Thymus (tissue), 11 donors: ENCODE data around the gene LETM1. TPM values are rescaled to one million over a fixed set of nuclear protein-coding genes. Genes with fewer than 3 reads are reported as not detected.

Experiments
- DNase-seq, 9 donors: peaks; one replicate each; pipeline ENCODE4 v3.0.0-alpha.2; 2013; ENCODE audit warnings: low spot score in 9 of 9, low read depth in 6 of 9, missing footprints in 1 of 9
- H3K27ac ChIP-seq, 2 donors: one replicate each; pipeline ENCODE4 v1.5.1; 2013; ENCODE audit warnings: control low read depth in 1 of 2, low read depth in 1 of 2, low read length in 1 of 2, mild to moderate bottlenecking in 1 of 2, moderate library complexity in 1 of 2
- H3K27me3 ChIP-seq, 2 donors: one replicate each; pipeline ENCODE4 v1.5.1; 2013; ENCODE audit warnings: low read length in 1 of 2; ENCODE audit not compliant: control insufficient read depth in 2 of 2, insufficient read depth in 1 of 2
- H3K36me3 ChIP-seq, 2 donors: one replicate each; pipeline ENCODE4 v1.5.1; 2013; ENCODE audit warnings: low read length in 1 of 2, mild to moderate bottlenecking in 1 of 2, moderate library complexity in 1 of 2; ENCODE audit not compliant: control insufficient read depth in 2 of 2, insufficient read depth in 2 of 2
- H3K4me1 ChIP-seq, 2 donors: one replicate each; pipeline ENCODE4 v1.5.1; 2013; ENCODE audit warnings: low read length in 2 of 2; ENCODE audit not compliant: control insufficient read depth in 2 of 2, insufficient read depth in 2 of 2
- H3K4me3 ChIP-seq, 2 donors: one replicate each; pipeline ENCODE4 v1.5.1; 2013; ENCODE audit warnings: low read length in 2 of 2, control low read depth in 1 of 2, mild to moderate bottlenecking in 1 of 2
- H3K9me3 ChIP-seq, 2 donors: one replicate each; pipeline ENCODE4 v1.5.1; 2013; ENCODE audit warnings: low read length in 1 of 2, mild to moderate bottlenecking in 1 of 2; ENCODE audit not compliant: control insufficient read depth in 2 of 2, insufficient read depth in 1 of 2
- WGBS: extraction: QIAGEN DNeasy Blood & Tissue Kit; methylation state at CpG from one replicate; pipeline ENCODE4 v1.1.7; 2013; 5-methylcytosine and 5-hydroxymethylcytosine counted together
- polyA plus RNA-seq: library from polyadenylated mRNA; stranded (reverse); fragments of 200-250 nt; gene quantifications from one replicate; pipeline ENCODE4 v1.2.3, GENCODE V29; 2013
- total RNA-seq: library from RNA; stranded (reverse); fragments of 120-200 nt; gene quantifications from one replicate; pipeline ENCODE4 v1.2.4, GENCODE V29; 2013
- donor health status: healthy.

LETM1 gene
- total and polyA plus RNA-seq, 2 donors = 16.8 to 68.3 TPM

DNA sequence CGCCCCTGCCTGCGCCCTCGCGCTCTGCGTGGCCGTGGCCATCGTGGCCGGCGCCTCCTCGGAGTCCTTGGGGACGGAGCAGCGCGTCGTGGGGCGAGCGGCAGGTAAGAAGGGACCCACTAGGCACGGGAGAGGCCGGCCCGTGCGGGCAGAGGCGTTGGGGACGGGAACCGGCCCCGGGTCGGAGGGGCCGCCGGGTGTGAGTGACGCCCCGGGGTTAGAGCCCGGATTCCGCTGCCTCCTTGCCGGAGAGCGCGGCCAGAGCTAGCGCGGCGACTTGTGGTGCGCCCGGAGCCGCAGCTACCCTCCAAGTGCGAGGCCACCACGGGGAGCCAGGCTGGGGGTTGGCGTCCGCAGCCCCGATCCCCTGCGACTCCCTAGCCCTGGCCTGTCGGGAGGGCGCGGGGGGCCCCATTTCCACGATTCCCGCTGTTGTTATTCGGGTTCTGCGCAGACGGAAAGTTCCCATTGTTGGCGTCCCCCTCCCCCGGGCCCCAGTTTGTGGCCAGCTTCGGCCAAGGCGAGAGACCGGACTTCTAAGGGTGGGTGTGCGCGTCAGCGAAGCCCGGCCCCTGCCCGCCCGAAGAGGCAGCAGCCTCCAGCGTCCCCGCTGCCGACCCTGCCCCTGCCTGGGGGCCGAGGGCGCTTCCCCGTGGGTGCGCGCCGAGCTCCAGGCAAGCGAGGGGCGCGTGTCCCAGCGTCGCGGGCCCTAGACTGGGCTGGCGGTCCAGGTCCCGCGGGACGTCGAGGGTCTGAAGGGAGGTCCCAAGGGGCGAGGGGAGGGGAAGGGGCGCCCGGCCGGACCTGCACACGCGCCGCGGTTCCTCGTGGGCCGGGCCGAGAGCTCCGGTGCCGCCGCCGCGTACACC, 61.8 kb downstream of the LETM1 start:
- H3K9me3 ChIP-seq = peaks cover 0 to 9% of the 10 kb centered on the region in 2 donors
- H3K27me3 ChIP-seq = peaks cover 56 to 95% of the 10 kb centered on the region in 2 donors
- no peak overlapping the region for H3K27ac ChIP-seq

GRCh38 chr4:1793496-1793840, 62.5 kb downstream of the LETM1 start:
- H3K27ac ChIP-seq = no peak overlapping the region
- DNase-seq = peak in 2 of 9 donors; percentile 42 to 57

More for the DNA sequence above, 61.8 kb downstream of the LETM1 start:
- DNase-seq = no peak
- no peaks in the 10 kb centered on the region for H3K36me3 ChIP-seq
- WGBS = 2% methylated on average over 101 of the region's 101 CpGs
- H3K4me1 ChIP-seq = peaks cover 13% of the 10 kb centered on the region in 2 donors
- peak overlapping the region in 1 of 2 donors; percentile 67 for H3K4me3 ChIP-seq

DNA sequence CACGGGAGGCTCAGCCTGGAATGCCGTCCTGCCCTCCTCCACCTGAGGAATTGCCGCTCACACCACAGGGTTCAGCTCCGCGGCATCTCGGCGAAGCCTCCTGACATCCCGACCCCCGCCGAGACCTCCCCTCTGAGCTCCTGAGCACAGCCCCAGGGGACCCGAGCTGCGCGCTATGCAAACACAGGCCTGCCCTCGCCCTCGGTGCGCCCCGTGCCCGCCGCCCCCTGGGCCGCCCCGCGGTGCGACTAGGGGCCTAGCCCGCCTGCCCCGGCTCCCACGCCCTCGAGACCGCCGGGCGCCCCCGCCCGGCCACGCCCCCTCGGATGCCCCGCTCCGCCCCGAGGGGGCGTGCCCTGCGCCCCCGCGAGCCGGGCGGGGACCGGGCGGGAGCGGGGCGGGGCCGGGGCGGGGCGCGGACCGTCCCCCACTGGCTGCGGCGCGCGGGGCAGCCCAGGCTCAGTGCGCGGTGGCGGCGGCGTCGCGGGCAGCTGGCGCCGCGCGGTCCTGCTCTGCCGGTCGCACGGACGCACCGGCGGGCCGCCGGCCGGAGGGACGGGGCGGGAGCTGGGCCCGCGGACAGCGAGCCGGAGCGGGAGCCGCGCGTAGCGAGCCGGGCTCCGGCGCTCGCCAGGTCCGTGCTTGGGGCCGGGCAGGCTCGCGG, 63.0 kb downstream of the LETM1 start, which contains the start of gene FGFR3:
FGFR3 (plus strand) TSS at position 462 of the 664 bp plus-strand sequence. CDS start 642 bp downstream, outside the sequence.
- 3% methylated on average over 95 of the region's 95 CpGs for WGBS
- Histone ChIP-seq H3K27ac (no peak within 1 kb of the TSS), H3K36me3 (no peaks in the 10 kb centered on the region), H3K4me3 (peak within 1 kb of the TSS in 1 of 2 donors; percentile 67), H3K4me1 (peaks cover 13% of the 10 kb centered on the region in 2 donors), H3K27me3 (peaks cover 56 to 88% of the 10 kb centered on the region in 2 donors), H3K9me3 (peaks cover 0 to 9% of the 10 kb centered on the region in 2 donors)
- peak in 4 of 9 donors; percentile 45 to 63 (median 56) for DNase-seq

More at GRCh38 chr4:1793496-1793840, 62.5 kb downstream of the LETM1 start:
- Histone ChIP-seq H3K4me3 (peak overlapping the region in 1 of 2 donors; percentile 67), H3K9me3 (peaks cover 0 to 9% of the 10 kb centered on the region in 2 donors), H3K36me3 (no peaks in the 10 kb centered on the region), H3K27me3 (peaks cover 56 to 91% of the 10 kb centered on the region in 2 donors), H3K4me1 (peaks cover 13% of the 10 kb centered on the region in 2 donors)
- under 1% methylated on average over 44 of the region's 44 CpGs for WGBS

DNA sequence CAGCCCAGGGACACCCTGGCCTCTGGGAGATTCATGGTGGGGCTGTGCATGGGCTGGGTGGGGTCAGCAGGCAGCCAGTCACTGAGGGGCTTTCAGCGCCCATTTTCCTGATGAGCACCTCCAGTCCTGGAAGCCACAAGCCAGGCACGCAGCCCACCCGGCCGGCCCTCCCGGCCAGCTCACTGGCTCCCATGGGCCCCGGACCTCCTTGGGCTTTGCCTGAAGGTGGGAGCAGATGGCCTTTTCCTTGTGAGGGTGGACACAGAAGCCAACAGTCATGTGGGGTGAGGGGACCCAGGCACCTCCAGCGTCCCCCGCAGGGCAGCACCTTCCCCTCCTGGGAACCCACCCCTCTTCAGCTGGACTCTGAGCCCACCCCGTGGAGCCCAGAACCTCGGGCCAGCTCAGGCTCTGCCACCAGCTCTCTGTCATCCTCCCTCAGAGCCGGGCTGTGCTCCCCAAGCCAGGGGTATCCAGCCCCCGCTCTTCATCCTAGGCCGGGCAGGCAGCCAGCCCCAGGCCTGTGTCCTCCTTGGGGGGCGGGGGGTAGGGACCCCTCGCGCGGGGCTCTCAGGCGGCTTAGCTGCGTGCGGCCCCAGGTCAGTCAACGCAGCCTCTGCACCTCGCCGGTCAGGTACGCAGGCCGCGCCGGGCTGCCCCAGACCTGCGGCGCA, 63.7 kb downstream of the LETM1 start:
- WGBS = 71% methylated on average over 29 of the region's 29 CpGs
- H3K27me3 ChIP-seq = peaks cover 56 to 85% of the 10 kb centered on the region in 2 donors
- no peaks in the 10 kb centered on the region for H3K36me3 ChIP-seq
- peaks cover 13% of the 10 kb centered on the region in 2 donors for H3K4me1 ChIP-seq
- peaks cover 0 to 9% of the 10 kb centered on the region in 2 donors for H3K9me3 ChIP-seq
- peak overlapping the region in 1 of 2 donors; percentile 67 for H3K4me3 ChIP-seq
- no peak overlapping the region for H3K27ac ChIP-seq
- DNase-seq = no peak

- H3K9me3 ChIP-seq = peaks cover 0 to 9% of the 10 kb centered on the region in 2 donors
- no peaks in the 10 kb centered on the region for H3K36me3 ChIP-seq
- H3K4me3 ChIP-seq = no peak overlapping the region
- H3K27ac ChIP-seq = no peak overlapping the region
- WGBS = 94% methylated on average over 10 of the region's 10 CpGs
- no peak for DNase-seq
- peaks cover 38 to 71% of the 10 kb centered on the region in 2 donors for H3K27me3 ChIP-seq
- peaks cover 6 to 11% of the 10 kb centered on the region in 2 donors for H3K4me1 ChIP-seq
Measured at GRCh38 chr4:1790005-1790404, 66.0 kb downstream of the LETM1 start.

DNA sequence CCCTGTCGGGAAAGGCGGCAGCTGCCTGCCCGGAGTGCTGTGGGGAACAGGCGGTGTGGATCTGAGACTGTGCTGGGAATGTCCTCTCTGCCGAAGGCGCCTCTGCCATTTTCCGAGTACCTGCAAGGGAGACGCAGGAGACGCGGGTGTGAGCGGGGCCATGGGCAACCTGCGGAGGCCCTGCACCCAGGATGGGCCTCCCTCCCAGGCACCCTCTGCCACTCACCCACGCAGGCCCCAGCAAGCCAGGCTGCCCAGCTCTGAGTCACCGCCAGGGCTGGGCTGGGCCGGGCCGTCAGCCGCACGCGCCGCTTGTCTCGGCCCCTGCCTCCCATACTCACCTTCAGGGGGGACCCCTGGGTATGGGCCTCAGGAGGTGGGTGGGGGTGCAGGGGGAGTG, 66.4 kb downstream of the LETM1 start:
- Histone ChIP-seq H3K27ac (no peak overlapping the region), H3K9me3 (peaks cover 0 to 9% of the 10 kb centered on the region in 2 donors), H3K4me1 (peaks cover 5 to 7% of the 10 kb centered on the region in 2 donors), H3K27me3 (peaks cover 34 to 68% of the 10 kb centered on the region in 2 donors), H3K36me3 (no peaks in the 10 kb centered on the region), H3K4me3 (no peak overlapping the region)
- DNase-seq = no peak
- WGBS = 93% methylated on average over 21 of the region's 21 CpGs

- Histone ChIP-seq H3K36me3 (no peaks in the 10 kb centered on the region), H3K27ac (no peak overlapping the region), H3K4me1 (no peaks in the 10 kb centered on the region), H3K27me3 (peaks cover 22 to 65% of the 10 kb centered on the region in 2 donors), H3K9me3 (peaks cover 0 to 5% of the 10 kb centered on the region in 2 donors), H3K4me3 (no peak overlapping the region)
- DNase-seq = no peak
- WGBS = 92% methylated on average over 13 of the region's 13 CpGs
Measured at GRCh38 chr4:1788254-1788973, 67.5 kb downstream of the LETM1 start.

- 86% methylated on average over 25 of the region's 25 CpGs for WGBS
- no peaks in the 10 kb centered on the region for H3K4me1 ChIP-seq
- H3K27ac ChIP-seq = no peak overlapping the region
- H3K27me3 ChIP-seq = peaks cover 14 to 59% of the 10 kb centered on the region in 2 donors
- DNase-seq = no peak
- peaks cover 0 to 3% of the 10 kb centered on the region in 2 donors for H3K9me3 ChIP-seq
- no peak overlapping the region for H3K4me3 ChIP-seq
- H3K36me3 ChIP-seq = no peaks in the 10 kb centered on the region
Measured at GRCh38 chr4:1787411-1788077, 68.4 kb downstream of the LETM1 start.
